Measurements from ENCODE around the gene CORO1C. TPM values are rescaled to one million over a fixed set of nuclear protein-coding genes. Genes with fewer than 3 reads are reported as not detected.

Gene CORO1C
- polyA plus RNA-seq, 2 of the 4 experiments (the other 2 are of a cell fraction) = 166 to 245 TPM

GRCh38 chr12:108745641-108746040 lies 14.3 kb upstream of the CORO1C start:
- POLR2A ChIA-PET = no interaction called here
- 82% methylated on average over 5 of the region's 5 CpGs for WGBS (ENCODE audit: missing lambda C conversion rate)
- FAIRE-seq = no peak

GRCh38 chr12:108744021-108744897 lies 12.9 kb upstream of the CORO1C start:
- POLR2A ChIA-PET = interaction anchor here (0.7 kb wide), 1 partner anchor 542 kb away, joined by 4 read pairs; no protein-coding TSS in a partner anchor
- FAIRE-seq (no peak), ATAC-seq (no peak), DNase-seq (ENCODE audit: low read depth in 1 of 2, low spot score in 1 of 2) (no peak)
- 59% methylated on average over 5 of the region's 5 CpGs for WGBS (ENCODE audit: missing lambda C conversion rate)
- Histone ChIP-seq H3K4me1 (no peaks in the 10 kb centered on the region), H3K27ac (no peak overlapping the region), H3K9me3 (0 out of 3 replicates have a peak, but pooled peaks cover 6% of the 10 kb centered on the region), H3K4me3 (no peak overlapping the region), H3K4me2 (no peak overlapping the region)
- TF ChIP-seq MAFK (IDR thresholded peaks at IDR 0.05; ENCODE audit: partially characterized antibody) (peak; percentile 10), TFCP2L1 (CRISPR knock-in tag; IDR thresholded peaks at IDR 0.05) (no peak), SREBF2 (IDR thresholded peaks at IDR 0.05) (no peak), RNF2 (IDR thresholded peaks at IDR 0.05; ENCODE audit: borderline replicate concordance, low read depth) (no peak), CEBPB (IDR thresholded peaks at IDR 0.05) (no peak), RFX5 (IDR thresholded peaks at IDR 0.05) (peak; percentile 58), KDM1A (IDR thresholded peaks at IDR 0.05; ENCODE audit: low read depth) (no peak), JUN (IDR thresholded peaks at IDR 0.05) (no peak), ZSCAN20 (CRISPR knock-in tag; IDR thresholded peaks at IDR 0.05) (no peak), HOXB5 (CRISPR knock-in tag; IDR thresholded peaks at IDR 0.05) (no peak), RARB (CRISPR knock-in tag; IDR thresholded peaks at IDR 0.05) (no peak), PHF8 (IDR thresholded peaks at IDR 0.05; ENCODE audit: borderline replicate concordance, low read depth) (no peak)
- CTCF ChIA-PET = interaction anchor here (0.9 to 1.9 kb wide), 5 partner anchors 9 to 79 kb away, joined by 3 to 9 read pairs (median 3); no protein-coding TSS in a partner anchor

More at GRCh38 chr12:108745641-108746040, 14.3 kb upstream of the CORO1C start:
- H3K4me2 ChIP-seq = no peak overlapping the region
- DNase-seq (ENCODE audit: low read depth in 1 of 2, low spot score in 1 of 2) (no peak), ATAC-seq (no peak)
- CTCF ChIA-PET = interaction anchor here (0.6 to 1.8 kb wide), 5 partner anchors 9 to 256 kb away, joined by 3 to 4 read pairs (median 3); no protein-coding TSS in a partner anchor
- 0 out of 3 replicates have a peak, but pooled peaks cover 6% of the 10 kb centered on the region for H3K9me3 ChIP-seq
- H3K4me3 ChIP-seq = no peak overlapping the region
- TF ChIP-seq HOXB13 (CRISPR knock-in tag; IDR thresholded peaks at IDR 0.05; ENCODE audit: low read depth) = no peak
- no peak for TF ChIP-seq ATOH8 (CRISPR knock-in tag; IDR thresholded peaks at IDR 0.05; ENCODE audit: low read depth)
- TF ChIP-seq PHF8 (IDR thresholded peaks at IDR 0.05; ENCODE audit: borderline replicate concordance, low read depth) = no peak
- TF ChIP-seq HOXA7 (CRISPR knock-in tag; IDR thresholded peaks at IDR 0.05) = no peak
- no peak for TF ChIP-seq CEBPB (IDR thresholded peaks at IDR 0.05)
- no peak for TF ChIP-seq TP53 (CRISPR knock-in tag; IDR thresholded peaks at IDR 0.05)
- no peak for TF ChIP-seq EHMT2 (IDR thresholded peaks at IDR 0.05; ENCODE audit: low read depth)
- no peak for TF ChIP-seq GATA3 (IDR thresholded peaks at IDR 0.05; ENCODE audit: borderline replicate concordance)
- no peak for TF ChIP-seq PBX3 (IDR thresholded peaks at IDR 0.05)
- TF ChIP-seq CHD2 (IDR thresholded peaks at IDR 0.05; ENCODE audit: low read length, partially characterized antibody) = no peak
- TF ChIP-seq ZFP36 (IDR thresholded peaks at IDR 0.05; ENCODE audit: borderline replicate concordance, partially characterized antibody) = no peak
- TF ChIP-seq NR3C1 (IDR thresholded peaks at IDR 0.05) = no peak
- TF ChIP-seq CTCF (IDR thresholded peaks at IDR 0.05) = no peak
- H3K27ac ChIP-seq = no peak overlapping the region
- peaks cover 4% of the 10 kb centered on the region; the same call in 1 of the 3 replicates for H3K4me1 ChIP-seq
